Muscle layer of duodenum (tissue), 2 donors: Measurements from ENCODE around the gene SSH2.
A peak's percentile ranks its signal among the peaks of the same experiment; 100 is the strongest.
"Not testable (repeated sequence)": the region's sequence is repeated elsewhere in the genome, so short reads cannot be mapped to it uniquely, and the experiment has no call there.

Source experiments
- H3K27ac ChIP-seq: one replicate; pipeline ENCODE4 v1.7.0; 2013; ENCODE audit warnings: mild to moderate bottlenecking, low read length
- H3K27me3 ChIP-seq: one replicate; pipeline ENCODE4 v1.7.0; 2013; ENCODE audit warnings: low read depth, mild to moderate bottlenecking, control low read depth, low read length
- H3K36me3 ChIP-seq, 2 donors: one replicate each; pipeline ENCODE4 v1.7.0; 2013; ENCODE audit warnings: low read length in 2 of 2, control low read depth in 1 of 2, mild to moderate bottlenecking in 1 of 2; ENCODE audit not compliant: insufficient read depth in 2 of 2, control insufficient read depth in 1 of 2
- H3K4me1 ChIP-seq, 2 donors: one replicate each; pipeline ENCODE4 v1.7.0; 2013; ENCODE audit warnings: low read length in 2 of 2, mild to moderate bottlenecking in 2 of 2, control low read depth in 1 of 2, moderate library complexity in 1 of 2; ENCODE audit not compliant: insufficient read depth in 2 of 2, control insufficient read depth in 1 of 2
- H3K4me3 ChIP-seq, 2 donors: one replicate each; pipeline ENCODE4 v1.7.0; 2013; ENCODE audit warnings: low read length in 2 of 2, low read depth in 1 of 2, mild to moderate bottlenecking in 1 of 2
- H3K9me3 ChIP-seq, 2 donors: one replicate each; pipeline ENCODE4 v1.7.0; 2013; ENCODE audit warnings: low read length in 2 of 2, control low read depth in 1 of 2, mild to moderate bottlenecking in 1 of 2; ENCODE audit not compliant: control insufficient read depth in 1 of 2
- donor health status: healthy.

Gene SSH2

DNA sequence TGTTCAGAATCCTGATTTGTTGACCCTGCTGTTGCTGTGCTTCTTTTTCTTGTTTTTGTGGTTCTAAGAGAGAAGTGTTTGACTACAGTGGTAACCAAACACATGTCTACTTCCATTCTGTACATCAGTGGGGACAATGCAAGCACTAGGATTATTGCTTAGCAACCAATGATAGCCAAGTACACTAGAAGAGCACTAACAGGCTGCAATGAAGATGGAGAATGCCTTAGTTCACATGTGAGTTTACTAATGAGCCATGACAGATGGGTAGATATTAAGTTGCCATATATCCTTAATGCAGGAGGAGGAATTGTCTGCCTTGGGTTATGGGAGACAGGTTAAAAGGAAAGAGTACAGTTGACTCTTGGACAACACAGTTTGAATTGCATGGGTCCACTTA, 19.7 kb upstream of the SSH2 start:
- Histone ChIP-seq H3K27ac (no peak overlapping the region), H3K9me3 (no peaks in the 10 kb centered on the region), H3K36me3 (no peaks in the 10 kb centered on the region), H3K4me1 (no peaks in the 10 kb centered on the region), H3K27me3 (no peaks in the 10 kb centered on the region), H3K4me3 (no peak overlapping the region)

DNA sequence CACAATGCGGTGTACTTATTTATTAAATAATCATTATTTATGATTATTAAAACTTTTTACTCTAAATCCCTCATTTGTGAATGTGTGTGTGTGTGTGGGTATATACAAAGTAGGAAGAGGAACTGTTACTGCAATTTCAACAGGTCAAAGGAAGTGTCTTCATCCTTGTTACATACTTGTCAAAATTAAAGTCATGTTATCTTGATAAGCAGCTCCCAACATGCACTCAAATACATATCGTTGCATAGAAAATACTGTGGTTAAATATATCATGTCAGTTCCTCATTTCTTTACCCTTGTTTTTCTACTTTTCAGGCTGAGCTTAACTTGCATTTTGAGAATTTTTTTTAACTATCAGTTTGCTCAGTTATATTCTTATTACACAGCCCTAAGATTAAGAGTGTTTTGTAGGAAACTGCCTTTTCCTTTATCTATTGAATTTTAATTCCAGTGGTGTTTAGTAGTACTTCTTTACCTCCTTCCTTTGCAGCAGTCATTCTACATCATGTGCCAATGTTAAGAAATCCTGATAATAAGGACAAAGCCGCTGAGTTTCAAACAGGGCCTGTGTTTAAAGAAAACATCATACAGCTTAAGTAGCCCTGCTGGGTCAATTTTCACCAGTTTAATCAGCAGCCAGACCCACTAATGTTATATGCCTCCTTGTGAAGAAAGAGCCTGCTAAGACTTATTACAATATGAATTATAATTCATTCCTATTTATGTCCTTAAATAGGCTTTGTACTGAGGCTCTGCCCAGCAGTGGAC, 18.6 kb upstream of the SSH2 start:
- no peak overlapping the region for H3K27ac ChIP-seq

DNA sequence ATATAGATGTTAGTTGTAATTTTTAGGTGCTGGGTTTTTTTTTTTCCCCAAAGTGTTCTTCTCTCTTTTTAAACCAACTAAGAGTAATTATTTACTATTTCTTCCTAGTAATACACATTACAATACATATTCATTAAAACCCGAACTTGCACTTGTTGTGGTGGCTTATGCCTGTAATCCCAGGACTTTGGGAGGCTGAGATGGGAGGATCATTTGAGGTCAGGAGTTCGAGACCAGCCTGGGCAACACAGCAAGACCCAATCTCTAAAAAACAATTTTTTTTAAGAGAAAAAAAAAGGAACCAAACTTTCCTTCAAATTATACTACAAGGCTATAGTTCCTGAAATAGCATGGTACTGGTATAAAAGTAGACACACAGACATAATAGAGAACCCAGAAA, 15.3 kb upstream of the SSH2 start:
- Histone ChIP-seq H3K36me3 (no peaks in the 10 kb centered on the region), H3K4me1 (no peaks in the 10 kb centered on the region), H3K9me3 (no peaks in the 10 kb centered on the region), H3K27me3 (no peaks in the 10 kb centered on the region), H3K4me3 (no peak overlapping the region), H3K27ac (no peak overlapping the region)

More for the DNA sequence above, 18.6 kb upstream of the SSH2 start:
- H3K36me3 ChIP-seq = no peaks in the 10 kb centered on the region
- no peaks in the 10 kb centered on the region for H3K9me3 ChIP-seq
- H3K4me3 ChIP-seq = no peak overlapping the region
- no peaks in the 10 kb centered on the region for H3K27me3 ChIP-seq
- H3K4me1 ChIP-seq = no peaks in the 10 kb centered on the region

DNA sequence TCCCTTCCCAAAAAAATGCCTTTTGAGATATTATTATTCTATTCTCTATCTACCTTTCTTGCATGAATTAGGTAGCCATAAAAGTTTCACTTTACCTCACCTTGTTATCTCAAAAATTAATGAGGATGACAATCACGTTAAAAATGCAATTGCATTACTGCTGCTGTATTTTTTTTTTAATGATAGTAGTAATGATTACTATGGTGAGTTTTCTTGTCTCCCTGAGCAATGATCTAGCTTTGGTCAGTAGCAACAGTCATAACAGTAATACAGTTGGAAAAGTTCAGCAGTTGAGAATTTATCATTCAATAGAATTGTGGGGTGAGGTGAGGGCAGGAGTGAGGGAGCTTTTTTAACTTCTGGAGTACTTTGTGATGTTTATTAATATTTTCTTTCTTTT, 11.3 kb upstream of the SSH2 start, which contains the start of gene EFCAB5:
Gene EFCAB5 (plus strand): TSS at position 301 of the 400 bp plus-strand sequence. CDS start 163 bp downstream, outside the sequence.
- Histone ChIP-seq H3K27ac (no peak within 1 kb of the TSS), H3K36me3 (no peaks in the 10 kb centered on the region), H3K9me3 (no peaks in the 10 kb centered on the region), H3K4me1 (no peaks in the 10 kb centered on the region), H3K4me3 (no peak within 1 kb of the TSS), H3K27me3 (no peaks in the 10 kb centered on the region)

DNA sequence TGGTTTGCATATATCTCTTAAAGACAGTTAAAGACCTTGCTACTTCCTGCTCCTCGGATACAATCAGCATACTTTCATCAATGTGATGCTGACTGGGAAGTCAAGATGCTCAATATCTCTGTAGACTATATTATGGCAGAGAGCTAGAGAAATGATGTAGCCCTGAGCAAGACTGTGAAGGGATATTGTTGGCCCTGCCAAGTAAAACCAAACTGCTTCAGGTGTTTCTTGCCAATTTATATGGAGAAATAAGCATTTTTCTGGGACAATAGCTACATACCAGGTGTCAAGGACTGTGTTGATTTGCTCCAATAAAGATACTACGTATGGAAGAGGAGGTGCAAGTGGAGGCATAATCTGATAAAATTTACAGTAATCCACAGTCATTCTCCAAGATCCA, 6.7 kb upstream of the SSH2 start:
- H3K4me3 ChIP-seq = no peak overlapping the region
- no peak overlapping the region for H3K27ac ChIP-seq
- H3K4me1 ChIP-seq = peaks cover 0 to under 1% of the 10 kb centered on the region in 2 donors
- H3K36me3 ChIP-seq = no peaks in the 10 kb centered on the region
- no peaks in the 10 kb centered on the region for H3K27me3 ChIP-seq
- no peaks in the 10 kb centered on the region for H3K9me3 ChIP-seq

DNA sequence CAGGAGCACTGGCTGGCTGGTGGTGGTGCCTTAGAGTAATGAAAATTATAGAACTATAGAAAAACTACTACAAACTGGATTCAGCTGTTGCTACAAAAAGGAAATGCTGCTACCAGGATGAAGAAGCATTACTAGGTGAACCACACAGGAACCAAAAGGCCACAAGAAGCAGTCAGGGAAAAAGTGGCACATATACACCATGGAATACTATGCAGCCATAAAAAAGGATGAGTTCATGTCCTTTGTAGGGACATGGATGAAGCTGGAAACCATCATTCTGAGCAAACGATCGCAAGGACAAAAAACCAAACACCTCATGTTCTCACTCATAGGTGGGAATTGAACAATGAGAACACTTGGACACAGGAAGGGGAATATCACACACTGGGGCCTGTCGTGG, 5.9 kb upstream of the SSH2 start:
- not testable (repeated sequence) for H3K4me3 ChIP-seq, H3K9me3 ChIP-seq, H3K27ac ChIP-seq, H3K4me1 ChIP-seq, H3K27me3 ChIP-seq, H3K36me3 ChIP-seq

DNA sequence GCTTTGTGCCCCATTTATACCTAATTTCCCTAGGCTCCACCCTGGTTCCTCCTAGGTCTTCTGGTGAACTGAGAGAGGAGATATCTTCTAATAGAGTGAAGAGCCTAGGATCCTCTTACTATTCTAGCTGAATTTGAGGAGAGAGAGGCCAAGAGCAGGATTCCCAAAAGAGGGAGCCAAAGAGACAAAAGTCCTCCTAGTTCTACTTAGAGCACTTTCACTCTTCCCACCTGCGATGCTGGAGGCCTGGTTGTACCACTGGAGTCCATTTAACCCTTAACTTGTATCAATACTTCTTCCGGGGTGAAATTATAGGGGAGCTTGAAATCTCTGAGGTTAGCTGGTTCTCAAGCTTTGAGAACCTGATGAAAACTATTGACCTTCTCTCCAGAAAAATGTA, 3.4 kb upstream of the SSH2 start:
- Histone ChIP-seq H3K4me1 (peaks cover 7 to 15% of the 10 kb centered on the region in 2 donors), H3K27ac (no peak overlapping the region), H3K36me3 (no peaks in the 10 kb centered on the region), H3K4me3 (no peak overlapping the region), H3K9me3 (no peaks in the 10 kb centered on the region), H3K27me3 (no peaks in the 10 kb centered on the region)

DNA sequence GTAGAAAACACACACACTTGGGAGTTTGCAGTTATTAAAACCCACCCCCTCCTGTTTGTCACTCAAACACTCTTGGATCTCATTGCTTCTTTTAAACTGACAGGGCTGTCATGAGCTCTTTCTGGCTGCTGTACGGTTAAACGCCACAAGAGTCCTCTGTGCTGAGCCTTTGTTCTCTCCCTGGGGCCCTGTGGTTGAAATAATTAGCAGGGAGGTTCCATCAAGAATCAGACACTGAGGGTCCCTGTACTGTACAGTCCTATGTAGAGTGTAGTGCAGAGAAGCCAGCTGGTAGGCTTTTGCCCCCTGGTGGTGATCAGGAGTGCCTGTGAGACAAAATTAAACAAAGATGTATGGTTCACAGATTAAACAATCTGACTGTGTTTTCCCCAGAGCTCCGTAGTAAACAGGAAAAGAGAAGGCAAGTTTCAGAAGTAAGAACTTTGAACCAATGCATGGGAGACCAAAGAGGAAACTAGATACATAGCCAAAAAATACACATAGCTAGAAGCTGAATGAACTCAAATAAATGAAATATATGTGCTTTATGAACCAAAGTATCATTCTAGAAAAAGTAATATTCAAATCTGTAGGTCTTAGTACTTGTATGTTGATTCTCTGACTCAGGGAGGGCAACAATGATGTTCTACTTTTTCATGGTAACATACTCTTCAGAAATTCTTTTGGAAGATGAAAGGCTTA, 1.4 kb upstream of the SSH2 start:
- Histone ChIP-seq H3K4me3 (peak overlapping the region; percentile 94 to 96), H3K9me3 (no peaks in the 10 kb centered on the region), H3K27ac (no peak overlapping the region), H3K27me3 (no peaks in the 10 kb centered on the region), H3K4me1 (peaks cover 7 to 18% of the 10 kb centered on the region in 2 donors), H3K36me3 (no peaks in the 10 kb centered on the region)

DNA sequence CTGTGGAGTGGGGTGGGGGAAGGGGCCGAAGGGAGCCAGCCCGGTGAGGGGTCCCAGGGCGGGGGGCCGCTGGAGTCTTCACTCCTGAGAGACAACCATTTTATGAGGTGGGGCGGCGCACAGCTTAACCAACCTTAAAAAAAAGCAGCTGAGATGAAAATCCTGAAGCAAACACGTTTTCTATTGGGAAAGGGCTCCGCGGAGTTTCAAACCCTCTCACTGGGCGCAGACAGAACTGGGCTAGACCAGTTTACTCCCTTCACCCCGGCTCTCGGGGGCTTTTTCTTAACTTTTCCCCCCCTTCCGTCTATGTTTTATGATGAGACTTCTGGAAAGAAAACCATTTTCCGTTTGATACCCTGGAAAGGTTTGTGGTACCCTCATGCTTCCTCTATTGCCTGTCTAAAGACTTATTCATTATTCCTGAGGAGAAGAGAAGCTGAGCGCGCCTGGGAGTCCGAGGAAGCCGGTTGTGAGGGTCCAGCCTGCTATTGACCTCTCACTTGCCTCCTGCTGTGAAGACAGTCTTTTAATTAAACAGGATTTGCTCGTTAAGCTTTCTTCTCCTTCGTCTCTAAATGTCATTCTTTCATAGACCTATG, 482 bp upstream of the SSH2 start:
- Histone ChIP-seq H3K4me1 (peaks cover 7 to 18% of the 10 kb centered on the region in 2 donors), H3K27ac (peak overlapping the region; percentile 93), H3K9me3 (no peaks in the 10 kb centered on the region)

DNA sequence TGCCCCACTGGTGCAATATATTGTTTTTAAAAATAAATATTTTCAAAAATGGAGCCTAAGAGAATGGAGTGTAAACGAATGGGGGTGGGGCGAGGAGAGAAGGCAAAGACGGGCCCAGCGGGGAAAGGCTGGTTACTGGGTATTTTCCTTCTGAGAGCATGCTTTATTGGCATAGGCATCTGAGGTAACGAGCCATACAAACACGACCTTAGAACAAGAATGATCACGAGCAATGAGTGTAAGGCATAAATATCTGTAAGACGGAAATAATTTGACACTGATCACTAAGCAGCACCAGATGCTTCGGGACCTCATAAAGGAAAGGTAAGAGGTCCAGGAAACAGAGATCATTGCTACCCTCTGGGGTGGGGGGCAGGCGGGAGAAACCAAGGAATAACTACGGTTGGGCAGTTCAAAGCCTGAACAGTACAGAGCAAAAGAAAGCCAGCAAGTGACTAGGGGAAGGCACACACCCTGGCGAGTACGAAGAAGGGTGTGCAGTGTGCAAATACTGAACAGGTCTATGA, 959 bp downstream of the SSH2 start:
- H3K4me3 ChIP-seq = peak overlapping the region; percentile 94 to 96
- H3K4me1 ChIP-seq = peaks cover 7 to 18% of the 10 kb centered on the region in 2 donors
- peak overlapping the region; percentile 93 for H3K27ac ChIP-seq
- H3K27me3 ChIP-seq = no peaks in the 10 kb centered on the region
- no peaks in the 10 kb centered on the region for H3K9me3 ChIP-seq
- no peaks in the 10 kb centered on the region for H3K36me3 ChIP-seq

More for the DNA sequence above, 482 bp upstream of the SSH2 start:
- Histone ChIP-seq H3K27me3 (no peaks in the 10 kb centered on the region), H3K4me3 (peak overlapping the region; percentile 94 to 96), H3K36me3 (no peaks in the 10 kb centered on the region)

DNA sequence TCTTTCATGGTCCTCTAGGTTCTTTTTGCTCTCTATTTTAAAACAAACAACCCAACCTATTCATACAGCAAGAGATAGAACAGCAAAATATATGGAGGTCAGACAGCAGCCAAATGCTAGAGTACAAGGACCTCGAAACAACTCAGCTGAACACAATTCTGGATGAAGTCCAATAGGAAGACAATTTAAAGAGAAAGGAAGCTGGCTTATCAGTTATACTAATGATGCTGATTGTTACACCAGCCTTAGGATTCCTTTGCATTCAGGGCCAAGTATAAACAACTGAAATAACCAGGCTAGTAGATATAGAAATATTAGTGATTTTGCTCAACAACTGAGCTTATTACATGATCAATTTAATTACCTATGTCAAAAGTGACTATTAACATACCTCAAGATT, 2.5 kb downstream of the SSH2 start:
- no peak overlapping the region for H3K4me3 ChIP-seq
- H3K27ac ChIP-seq = no peak overlapping the region
- no peaks in the 10 kb centered on the region for H3K9me3 ChIP-seq
- no peaks in the 10 kb centered on the region for H3K27me3 ChIP-seq
- H3K4me1 ChIP-seq = peaks cover 7 to 18% of the 10 kb centered on the region in 2 donors
- no peaks in the 10 kb centered on the region for H3K36me3 ChIP-seq
